ENCODE data around the gene C1QTNF12.

DNA sequence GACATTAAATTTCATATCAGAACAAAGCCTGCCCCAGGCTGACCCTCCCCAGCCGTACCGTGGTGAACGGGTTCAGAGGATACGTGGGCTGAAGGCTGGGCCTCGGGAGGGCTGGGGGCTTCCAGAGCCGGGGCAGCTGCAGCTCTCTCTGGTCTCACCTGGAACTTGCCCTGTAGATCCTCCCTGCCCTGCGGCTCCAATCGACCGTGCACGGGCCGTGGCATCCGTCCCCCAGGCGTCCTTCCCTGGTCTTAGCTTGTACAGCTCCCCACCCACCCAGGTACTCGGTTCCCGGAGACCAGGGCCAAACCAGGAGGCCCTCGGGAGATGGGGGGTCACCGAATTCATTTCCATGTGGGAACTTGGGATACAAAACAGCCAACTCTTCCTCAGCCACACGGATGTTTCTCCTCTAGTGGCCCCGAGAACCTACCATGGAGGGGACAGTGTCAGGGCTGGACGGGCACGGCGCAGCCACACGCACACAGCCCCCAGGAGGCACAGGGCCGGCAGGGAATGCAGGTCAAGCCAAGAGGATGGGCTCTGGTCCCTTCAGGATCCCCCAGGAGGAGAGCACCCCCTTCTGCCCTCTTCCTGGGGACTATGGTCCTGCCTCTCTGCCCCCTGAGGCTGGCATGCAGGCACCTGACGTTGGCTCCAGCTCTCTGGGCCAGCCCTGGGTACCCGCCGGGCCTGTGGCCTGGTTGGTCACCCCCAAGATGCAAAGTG lies 11.3 kb downstream of the C1QTNF12 start:
- TF ChIP-seq CTCF (conservative IDR thresholded peaks at IDR 0.05) (no peak), ZFX (IDR thresholded peaks at IDR 0.05) (no peak)

Measured in C4-2B (cell line).